D341Med (cell line): ENCODE results near the gene OTUD3.
"Not testable (repeated sequence)": the region's sequence is repeated elsewhere in the genome, so short reads cannot be mapped to it uniquely, and the experiment has no call there.

Experiments
- DNase-seq: peaks from one replicate; pipeline ENCODE4 v3.0.0; 2012; ENCODE audit warnings: low spot score

The OTUD3 gene

GRCh38 chr1:19882111-19883071 lies at the start of gene OTUD3:
TSS of gene OTUD3 (plus strand) at chr1:19882395. CDS start at chr1:19882514, 119 bp downstream.
- DNase-seq, result peak; percentile 97

- DNase-seq, result no peak
Measured at GRCh38 chr1:19835578-19835977, 46.6 kb upstream of the OTUD3 start.

- DNase-seq, result no peak
Measured at GRCh38 chr1:19837866-19838265, 44.3 kb upstream of the OTUD3 start.

GRCh38 chr1:19840228-19840627 lies 42.0 kb upstream of the OTUD3 start:
- no peak for DNase-seq

GRCh38 chr1:19844731-19845495 lies 37.3 kb upstream of the OTUD3 start:
- DNase-seq, result no peak

- DNase-seq, result no peak
Measured at GRCh38 chr1:19845555-19845954, 36.6 kb upstream of the OTUD3 start.

GRCh38 chr1:19846338-19846737 lies 35.9 kb upstream of the OTUD3 start:
- no peak for DNase-seq

- DNase-seq, result not testable (repeated sequence)
Measured at GRCh38 chr1:19847334-19847733, 34.9 kb upstream of the OTUD3 start.

- DNase-seq, result not testable (repeated sequence)
Measured at GRCh38 chr1:19849307-19849706, 32.9 kb upstream of the OTUD3 start.

GRCh38 chr1:19850214-19850613 lies 32.0 kb upstream of the OTUD3 start:
- no peak for DNase-seq

GRCh38 chr1:19852036-19852435 lies 30.2 kb upstream of the OTUD3 start:
- DNase-seq, result no peak

- no peak for DNase-seq
Measured at GRCh38 chr1:19854866-19855265, 27.3 kb upstream of the OTUD3 start.

- no peak for DNase-seq
Measured at GRCh38 chr1:19858893-19859292, 23.3 kb upstream of the OTUD3 start.

- no peak for DNase-seq
Measured at GRCh38 chr1:19859876-19860275, 22.3 kb upstream of the OTUD3 start.

GRCh38 chr1:19860418-19860817 lies 21.8 kb upstream of the OTUD3 start:
- DNase-seq, result no peak

GRCh38 chr1:19861034-19861433 lies 21.2 kb upstream of the OTUD3 start:
- no peak for DNase-seq

GRCh38 chr1:19861842-19862530 lies 20.2 kb upstream of the OTUD3 start:
- DNase-seq, result no peak

- DNase-seq, result no peak
Measured at GRCh38 chr1:19862944-19863343, 19.3 kb upstream of the OTUD3 start.

- no peak for DNase-seq
Measured at GRCh38 chr1:19864570-19865160, 17.5 kb upstream of the OTUD3 start.

- no peak for DNase-seq
Measured at GRCh38 chr1:19866029-19866428, 16.2 kb upstream of the OTUD3 start.

- DNase-seq, result no peak
Measured at GRCh38 chr1:19866758-19867157, 15.4 kb upstream of the OTUD3 start.

- not testable (repeated sequence) for DNase-seq
Measured at GRCh38 chr1:19868575-19868974, 13.6 kb upstream of the OTUD3 start.
